PC-9 (cell line): ENCODE data around the gene TRPC4AP. TPM values are rescaled to one million over a fixed set of nuclear protein-coding genes. Genes with fewer than 3 reads are reported as not detected.

Experiments used
- BruUV-seq: library from RNA; stranded (reverse); fragments of 400-500 nt; replicated peaks from 2 replicates; lab custom pipeline; 2021; lab: Mats Ljungman, UMichigan
- CTCF ChIA-PET: fragments of 300-600 bp; sonication (Branson Sonifier 250); formaldehyde crosslinking; loops from one replicate; lab custom pipeline; 2022; ENCODE audit warnings: antibody characterized with exemption; lab: Charles Lee
- POLR2A ChIA-PET: fragments of 300-600 bp; sonication (Branson Sonifier 250); formaldehyde crosslinking; loops from one replicate; lab custom pipeline; 2022; ENCODE audit warnings: antibody characterized with exemption; ENCODE audit not compliant: unreplicated experiment; lab: Charles Lee
- DNase-seq, 2 experiments: peaks; one replicate each; pipeline versions ENCODE4 v3.0.0 to v3.0.0-alpha.2; 2015 to 2022; ENCODE audit warnings: mixed read lengths in 1 of 2
- H2AFZ ChIP-seq: fragments of 200-600 bp; sonication (generic); 2 replicates; pipeline ENCODE4 v1.8.1; 2017; ENCODE audit warnings: antibody characterized with exemption
- H3F3A ChIP-seq: fragments of 200-600 bp; sonication (generic); 2 replicates; pipeline ENCODE4 v1.8.1; 2017; ENCODE audit warnings: antibody characterized with exemption, mild to moderate bottlenecking, low read depth; ENCODE audit not compliant: insufficient read depth
- H3K27ac ChIP-seq: fragments of 200-600 bp; sonication (generic); 2 replicates; pipeline ENCODE4 v1.6.1; 2016; ENCODE audit warnings: mixed run types
- H3K27me3 ChIP-seq: fragments of 200-600 bp; sonication (generic); 2 replicates; pipeline ENCODE4 v1.6.1; 2016; ENCODE audit warnings: low read depth, mixed run types; ENCODE audit not compliant: insufficient read depth
- H3K36me3 ChIP-seq: fragments of 200-600 bp; sonication (generic); 2 replicates; pipeline ENCODE4 v1.6.1; 2016; ENCODE audit warnings: low read depth, mixed run types
- H3K4me1 ChIP-seq: fragments of 200-600 bp; sonication (generic); replicated peaks from 2 replicates; pipeline ENCODE4 v1.6.1; 2016; ENCODE audit warnings: mixed run types; ENCODE audit not compliant: insufficient read depth
- H3K4me2 ChIP-seq: fragments of 200-600 bp; sonication (generic); 2 replicates; pipeline ENCODE4 v1.6.1; 2017; ENCODE audit warnings: mixed run types
- H3K4me3 ChIP-seq: fragments of 200-600 bp; sonication (generic); 2 replicates; pipeline ENCODE4 v1.6.1; 2016; ENCODE audit warnings: mixed run types
- H3K79me2 ChIP-seq: fragments of 200-600 bp; sonication (generic); 2 replicates; pipeline ENCODE4 v1.6.1; 2017; ENCODE audit warnings: low read depth, mixed run types
- H3K9me2 ChIP-seq: fragments of 200-600 bp; sonication (generic); 2 replicates; pipeline ENCODE4 v1.8.1; 2017; ENCODE audit warnings: mild to moderate bottlenecking; ENCODE audit not compliant: insufficient read depth
- H3K9me3 ChIP-seq: fragments of 200-600 bp; sonication (generic); 2 replicates; pipeline ENCODE4 v1.8.1; 2016; ENCODE audit warnings: low read depth; ENCODE audit not compliant: insufficient read depth
- H4K20me1 ChIP-seq: fragments of 200-600 bp; sonication (generic); 2 replicates; pipeline ENCODE4 v1.8.1; 2017; ENCODE audit not compliant: insufficient read depth
- EZH2 ChIP-seq: fragments of 200-600 bp; sonication (generic); IDR thresholded peaks from 2 replicates; pipeline ENCODE4 v1.8.0; 2017; ENCODE audit warnings: antibody characterized with exemption, low read depth
- intact Hi-C: fragments of 100-400 bp; cut with micrococcal nuclease; formaldehyde crosslinking; loops from one replicate; pipeline ENCODE4 v1.10.0; 2022; ENCODE audit not compliant: unreplicated experiment
- total RNA-seq: library from RNA; stranded (reverse); gene quantifications from 2 replicates; pipeline ENCODE4 v1.2.3, GENCODE V29; 2021
- TF ChIP-seq, protein P1 (sequence below): fragments of 200-600 bp; sonication (generic); conservative IDR thresholded peaks from 2 replicates; pipeline ENCODE4 v1.6.1; 2017; ENCODE audit warnings: mixed run types, antibody characterized with exemption, mild to moderate bottlenecking, moderate library complexity

TRPC4AP gene
- total RNA-seq, 1 experiment from 2014 or later = 51.0 TPM

- Histone ChIP-seq H3K27me3 (no peaks in the 10 kb centered on the region), H3K4me3 (no peak overlapping the region), H3F3A (peaks cover 29% of the 10 kb centered on the region), H3K9me2 (no peaks in the 10 kb centered on the region), H3K79me2 (no peaks in the 10 kb centered on the region), H3K36me3 (peaks cover 34% of the 10 kb centered on the region), H4K20me1 (no peaks in the 10 kb centered on the region), H3K4me1 (peaks cover 30% of the 10 kb centered on the region), H3K4me2 (no peak overlapping the region), H3K27ac (no peak overlapping the region), H3K9me3 (no peaks in the 10 kb centered on the region), H2AFZ (no peak overlapping the region)
- no TSS peak for BruUV-seq
- ChIA-PET CTCF (no interaction called here), POLR2A (no interaction called here)
- intact Hi-C loops = no loop called here
- TF ChIP-seq, protein P1, sequence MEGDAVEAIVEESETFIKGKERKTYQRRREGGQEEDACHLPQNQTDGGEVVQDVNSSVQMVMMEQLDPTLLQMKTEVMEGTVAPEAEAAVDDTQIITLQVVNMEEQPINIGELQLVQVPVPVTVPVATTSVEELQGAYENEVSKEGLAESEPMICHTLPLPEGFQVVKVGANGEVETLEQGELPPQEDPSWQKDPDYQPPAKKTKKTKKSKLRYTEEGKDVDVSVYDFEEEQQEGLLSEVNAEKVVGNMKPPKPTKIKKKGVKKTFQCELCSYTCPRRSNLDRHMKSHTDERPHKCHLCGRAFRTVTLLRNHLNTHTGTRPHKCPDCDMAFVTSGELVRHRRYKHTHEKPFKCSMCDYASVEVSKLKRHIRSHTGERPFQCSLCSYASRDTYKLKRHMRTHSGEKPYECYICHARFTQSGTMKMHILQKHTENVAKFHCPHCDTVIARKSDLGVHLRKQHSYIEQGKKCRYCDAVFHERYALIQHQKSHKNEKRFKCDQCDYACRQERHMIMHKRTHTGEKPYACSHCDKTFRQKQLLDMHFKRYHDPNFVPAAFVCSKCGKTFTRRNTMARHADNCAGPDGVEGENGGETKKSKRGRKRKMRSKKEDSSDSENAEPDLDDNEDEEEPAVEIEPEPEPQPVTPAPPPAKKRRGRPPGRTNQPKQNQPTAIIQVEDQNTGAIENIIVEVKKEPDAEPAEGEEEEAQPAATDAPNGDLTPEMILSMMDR = no peak
- no peak for TF ChIP-seq EZH2
- no peak for DNase-seq
Measured at GRCh38 chr20:35131934-35132333, 39.3 kb upstream of the TRPC4AP start.

GRCh38 chr20:35129647-35130069 lies 37.1 kb upstream of the TRPC4AP start:
- Histone ChIP-seq H3F3A (peaks cover 14% of the 10 kb centered on the region), H3K9me2 (no peaks in the 10 kb centered on the region), H3K36me3 (peaks cover 34% of the 10 kb centered on the region), H3K4me2 (peak overlapping the region; percentile 9), H3K27ac (peak overlapping the region; percentile 43), H3K79me2 (no peaks in the 10 kb centered on the region), H3K9me3 (no peaks in the 10 kb centered on the region), H2AFZ (no peak overlapping the region), H3K4me3 (no peak overlapping the region), H3K27me3 (no peaks in the 10 kb centered on the region), H4K20me1 (no peaks in the 10 kb centered on the region), H3K4me1 (peaks cover 15% of the 10 kb centered on the region)
- ChIA-PET POLR2A (interaction anchor here (0.7 kb wide), 1 partner anchor 418 kb away, joined by 11 read pairs; no protein-coding TSS in a partner anchor), CTCF (interaction anchor here (1.3 kb wide), 1 partner anchor 33 kb away, joined by 7 read pairs; no protein-coding TSS in a partner anchor)
- BruUV-seq = no TSS peak
- intact Hi-C loops = no loop called here
- DNase-seq = peak in 1 of 2 experiments; percentile 68
- TF ChIP-seq EZH2 = no peak
- TF ChIP-seq, protein P1 = no peak

DNA sequence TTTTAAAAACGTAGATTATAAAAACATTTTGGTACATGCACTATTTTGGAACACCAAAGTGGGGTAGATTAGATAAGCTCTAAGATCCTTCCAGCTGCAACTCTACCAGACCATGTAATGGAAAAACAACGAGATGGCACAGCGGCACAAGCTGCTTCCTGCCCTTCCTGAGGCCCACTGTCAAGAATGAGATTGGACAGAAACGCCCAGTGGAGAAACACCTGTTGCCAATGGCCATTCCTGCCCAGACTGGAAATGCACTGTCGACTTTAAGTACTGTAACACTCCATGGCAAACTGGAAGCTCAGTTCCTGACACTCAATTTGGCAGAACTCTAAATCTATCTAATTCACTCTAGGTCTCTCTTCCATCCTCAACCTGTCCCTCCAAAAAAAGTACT lies 33.1 kb upstream of the TRPC4AP start:
- no TSS peak for BruUV-seq
- TF ChIP-seq, protein P1 = no peak
- no peak for TF ChIP-seq EZH2
- ChIA-PET CTCF (no interaction called here), POLR2A (no interaction called here)
- intact Hi-C loops = no loop called here
- H3K27me3 ChIP-seq = no peaks in the 10 kb centered on the region
- H2AFZ ChIP-seq = no peak overlapping the region
- H3K4me2 ChIP-seq = no peak overlapping the region
- H3K9me2 ChIP-seq = no peaks in the 10 kb centered on the region
- peaks cover 14% of the 10 kb centered on the region for H3F3A ChIP-seq
- H3K27ac ChIP-seq = no peak overlapping the region
- peaks cover 15% of the 10 kb centered on the region for H3K4me1 ChIP-seq
- no peaks in the 10 kb centered on the region for H3K9me3 ChIP-seq
- H3K79me2 ChIP-seq = no peaks in the 10 kb centered on the region
- peaks cover 19% of the 10 kb centered on the region for H3K36me3 ChIP-seq
- DNase-seq = no peak
- H3K4me3 ChIP-seq = no peak overlapping the region
- no peaks in the 10 kb centered on the region for H4K20me1 ChIP-seq
